NT2/D1 (cell line): ENCODE data around the gene CIB4.
"Not testable (repeated sequence)": the region's sequence is repeated elsewhere in the genome, so short reads cannot be mapped to it uniquely, and the experiment has no call there.

Experiments
- YY1 ChIP-seq: IDR thresholded peaks from 2 replicates; pipeline ENCODE4 v1.6.1; 2011; ENCODE audit not compliant: insufficient read length, insufficient read depth
- ZNF274 ChIP-seq: IDR thresholded peaks from 2 replicates; pipeline ENCODE4 v1.6.1; 2011; ENCODE audit warnings: mild to moderate bottlenecking, low read depth, low read length

DNA sequence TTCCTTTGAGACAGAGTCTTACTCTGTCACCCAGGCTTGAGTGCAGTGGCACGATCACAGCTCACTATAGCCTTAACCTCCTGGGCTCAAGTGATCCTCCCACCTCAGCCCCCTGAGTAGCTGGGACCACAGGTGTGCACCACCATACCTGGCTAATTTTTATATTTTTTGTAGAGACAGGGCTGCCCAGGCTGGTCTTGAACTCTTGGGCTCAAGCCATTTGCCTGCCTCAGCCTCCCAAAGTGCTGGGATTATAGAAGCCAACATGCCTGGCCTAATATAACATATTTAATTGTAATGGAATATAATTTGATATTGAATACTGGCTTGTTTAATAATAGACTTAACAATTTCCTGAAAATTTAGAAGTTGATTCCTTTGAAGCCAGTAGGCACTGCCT lies 74.4 kb downstream of the CIB4 start:
- not testable (repeated sequence) for TF ChIP-seq YY1, ZNF274
